HG02884 (cell line): ENCODE data around the gene JPH4.
"Not testable (repeated sequence)": the region's sequence is repeated elsewhere in the genome, so short reads cannot be mapped to it uniquely, and the experiment has no call there.

Experiments
- ATAC-seq: cut with Tn5 transposase; IDR thresholded peaks from one replicate; pipeline ENCODE4 v1.9.1; 2021; ENCODE audit warnings: mild to moderate bottlenecking, moderate library complexity; ENCODE audit not compliant: unreplicated experiment

The JPH4 gene

GRCh38 chr14:23550131-23550811, 28.3 kb downstream of the JPH4 start:
- ATAC-seq: no peak

GRCh38 chr14:23548351-23549318, 30.0 kb downstream of the JPH4 start:
- ATAC-seq: no peak

GRCh38 chr14:23547924-23548323, 30.7 kb downstream of the JPH4 start:
- ATAC-seq: no peak

GRCh38 chr14:23546450-23547035, 32.0 kb downstream of the JPH4 start:
- no peak for ATAC-seq

GRCh38 chr14:23545740-23546365, 32.7 kb downstream of the JPH4 start:
- no peak for ATAC-seq

- ATAC-seq: no peak
Measured at GRCh38 chr14:23544511-23545447, 33.8 kb downstream of the JPH4 start.

- ATAC-seq: no peak
Measured at GRCh38 chr14:23543403-23543802, 35.2 kb downstream of the JPH4 start.

- no peak for ATAC-seq
Measured at GRCh38 chr14:23542261-23542660, 36.3 kb downstream of the JPH4 start.

- ATAC-seq: no peak
Measured at GRCh38 chr14:23540141-23540469, 38.5 kb downstream of the JPH4 start.

GRCh38 chr14:23539248-23540140, 39.1 kb downstream of the JPH4 start:
- no peak for ATAC-seq

GRCh38 chr14:23538785-23539184, 39.8 kb downstream of the JPH4 start:
- no peak for ATAC-seq

- ATAC-seq: no peak
Measured at GRCh38 chr14:23538050-23538718, 40.4 kb downstream of the JPH4 start.

GRCh38 chr14:23537351-23538049, 41.1 kb downstream of the JPH4 start:
- no peak for ATAC-seq

- not testable (repeated sequence) for ATAC-seq
Measured at GRCh38 chr14:23536906-23537305, 41.7 kb downstream of the JPH4 start.

GRCh38 chr14:23536494-23536893, 42.1 kb downstream of the JPH4 start:
- no peak for ATAC-seq

GRCh38 chr14:23535943-23536342, 42.6 kb downstream of the JPH4 start:
- ATAC-seq: no peak

GRCh38 chr14:23533652-23534435, 44.7 kb downstream of the JPH4 start:
- ATAC-seq: no peak
